ENCODE measurements around the gene ZNF410.

DNA sequence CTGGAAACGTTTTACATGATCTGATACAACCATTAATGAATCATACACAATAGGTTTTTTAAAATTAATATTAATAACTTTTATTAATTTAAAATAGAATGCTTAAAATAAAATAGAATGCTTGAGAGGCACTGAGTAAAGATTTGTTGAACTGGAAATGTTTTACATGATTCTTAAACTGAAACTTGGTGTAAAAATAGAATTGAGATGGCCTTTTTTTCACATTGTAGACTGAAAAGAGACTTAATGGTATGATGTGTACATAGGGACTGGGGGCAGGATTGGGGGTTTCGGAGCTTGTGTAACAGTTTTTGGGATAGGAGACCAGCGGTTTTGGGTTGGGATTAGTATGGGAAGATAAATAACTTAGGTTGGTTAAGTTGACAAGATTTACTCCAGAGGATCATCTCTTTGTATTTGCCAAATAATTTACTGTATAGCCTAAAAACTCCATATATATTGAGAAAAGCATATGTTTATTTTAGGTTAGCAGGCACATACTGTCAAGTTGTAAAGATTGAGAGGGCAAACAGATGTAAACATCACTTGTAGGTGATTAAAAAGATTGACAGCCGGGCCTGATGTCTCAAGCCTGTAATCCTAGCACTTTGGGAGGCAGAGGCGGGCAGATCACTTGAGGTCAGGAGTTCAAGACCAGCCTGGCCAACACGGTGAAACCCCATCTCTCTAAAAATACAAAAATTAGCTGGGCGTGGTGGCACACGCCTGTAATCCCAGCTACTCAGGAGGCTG lies 2.0 kb upstream of the ZNF410 start:
- TF ChIP-seq CTCF (IDR thresholded peaks at IDR 0.05): no peak
- TF ChIP-seq POLR2AphosphoS5 (IDR thresholded peaks at IDR 0.05): no peak
- no peak for TF ChIP-seq POLR2A (IDR thresholded peaks at IDR 0.05)
